BJ (cell line): Measurements from ENCODE around the gene MYOM3. TPM values are rescaled to one million over a fixed set of nuclear protein-coding genes. Genes with fewer than 3 reads are reported as not detected.
"Not testable (repeated sequence)": the region's sequence is repeated elsewhere in the genome, so short reads cannot be mapped to it uniquely, and the experiment has no call there.

Experiments used
- CTCF ChIA-PET: fragments of 350-600 bp; formaldehyde crosslinking; extraction: SDS; loops from one replicate; lab custom pipeline; 2021; ENCODE audit warnings: antibody characterized with exemption, inconsistent platforms; lab: Yijun Ruan, JAX
- POLR2A ChIA-PET: fragments of 300-600 bp; sonication (Branson Sonifier 250); formaldehyde crosslinking; extraction: SDS; loops from one replicate; lab custom pipeline; 2021; ENCODE audit warnings: antibody characterized with exemption; lab: Charles Lee
- DNase-seq: peaks from one replicate; pipeline ENCODE4 v3.0.0-alpha.2; 2011; ENCODE audit warnings: low read depth
- H3K27me3 ChIP-seq: 2 replicates; pipeline ENCODE4 v1.6.0; 2011; ENCODE audit warnings: low read length; ENCODE audit not compliant: control insufficient read depth, insufficient read depth
- H3K36me3 ChIP-seq: 2 replicates; pipeline ENCODE4 v1.5.1; 2011; ENCODE audit warnings: low read length; ENCODE audit not compliant: control insufficient read depth, insufficient read depth
- H3K4me3 ChIP-seq: 2 replicates; pipeline ENCODE4 v1.5.1; 2011; ENCODE audit warnings: low read depth, mild to moderate bottlenecking, control low read depth, low read length
- CTCF ChIP-seq: IDR thresholded peaks from 2 replicates; pipeline ENCODE4 v1.5.1; 2011; ENCODE audit warnings: low read depth, mild to moderate bottlenecking, control low read depth, inconsistent platforms, low read length, moderate library complexity; ENCODE audit not compliant: insufficient read depth
- polyA plus RNA-seq: library from polyadenylated mRNA; depleted of rRNA; stranded (reverse); fragments of >200 nt; gene quantifications from 2 replicates; pipeline ENCODE4 v1.2.3, GENCODE V29; 2011

MYOM3 gene
- polyA plus RNA-seq, 1 experiment = not detected

- no peak for TF ChIP-seq CTCF
- ChIA-PET CTCF (no interaction called here), POLR2A (no interaction called here)
- Histone ChIP-seq H3K4me3 (no peak overlapping the region), H3K36me3 (no peaks in the 10 kb centered on the region), H3K27me3 (no peaks in the 10 kb centered on the region)
- DNase-seq = no peak
Observed at GRCh38 chr1:24032981-24033380, 79.0 kb downstream of the MYOM3 start.

- POLR2A ChIA-PET, H3K4me3 ChIP-seq, DNase-seq, H3K27me3 ChIP-seq, H3K36me3 ChIP-seq: not testable (repeated sequence)
- CTCF ChIA-PET = interaction anchor here (1.2 to 1.7 kb wide), 2 partner anchors 10 to 221 kb away, joined by 3 to 6 read pairs; no protein-coding TSS in a partner anchor
Observed at GRCh38 chr1:24030976-24031516, 80.9 kb downstream of the MYOM3 start.

- H3K4me3 ChIP-seq = no peak overlapping the region
- H3K36me3 ChIP-seq = no peaks in the 10 kb centered on the region
- ChIA-PET CTCF (interaction anchor here (0.6 to 2.2 kb wide), 19 partner anchors 9 to 257 kb away, joined by 3 to 13 read pairs (median 4); no protein-coding TSS in a partner anchor), POLR2A (no interaction called here)
- no peaks in the 10 kb centered on the region for H3K27me3 ChIP-seq
- no peak for DNase-seq
- peak; percentile 61 for TF ChIP-seq CTCF
Observed at GRCh38 chr1:24027838-24028468, 84.0 kb downstream of the MYOM3 start.

- TF ChIP-seq CTCF = no peak
- Histone ChIP-seq H3K4me3 (no peak overlapping the region), H3K27me3 (no peaks in the 10 kb centered on the region), H3K36me3 (no peaks in the 10 kb centered on the region)
- POLR2A ChIA-PET = interaction anchor here (1.1 kb wide), 1 partner anchor 43 kb away, joined by 7 read pairs; the partner anchor contains the start of gene SRSF10
- CTCF ChIA-PET = interaction anchor here (1.0 kb wide), 1 partner anchor 19 kb away, joined by 3 read pairs; no protein-coding TSS in a partner anchor
- DNase-seq = peak; percentile 84
Observed at GRCh38 chr1:24022581-24023361, 89.2 kb downstream of the MYOM3 start.

- ChIA-PET POLR2A (interaction anchor here (1.1 kb wide), 1 partner anchor 42 kb away, joined by 7 read pairs; the partner anchor contains the start of gene SRSF10), CTCF (interaction anchor here (0.9 to 1.0 kb wide), 2 partner anchors 9 to 18 kb away, joined by 3 read pairs; no protein-coding TSS in a partner anchor)
- no peak for DNase-seq
- Histone ChIP-seq H3K27me3 (no peaks in the 10 kb centered on the region), H3K36me3 (no peaks in the 10 kb centered on the region), H3K4me3 (no peak overlapping the region)
- TF ChIP-seq CTCF = no peak
Observed at GRCh38 chr1:24021403-24022266, 90.3 kb downstream of the MYOM3 start.
